IPS-NIHi7 (cell line): ENCODE data around the gene SLC25A13.

Source experiments
- DNase-seq: peaks from one replicate; pipeline ENCODE4 v3.0.0; 2012; ENCODE audit warnings: mixed read lengths; ENCODE audit errors: extremely low spot score

SLC25A13 gene

GRCh38 chr7:96097835-96098234, 224.1 kb downstream of the SLC25A13 start:
- no peak for DNase-seq

GRCh38 chr7:96093435-96093834, 228.5 kb downstream of the SLC25A13 start:
- DNase-seq = no peak

GRCh38 chr7:96090756-96091155, 231.1 kb downstream of the SLC25A13 start:
- DNase-seq = no peak

GRCh38 chr7:96089511-96089910, 232.4 kb downstream of the SLC25A13 start:
- DNase-seq = no peak

- no peak for DNase-seq
Observed at GRCh38 chr7:96088579-96088978, 233.3 kb downstream of the SLC25A13 start.

- DNase-seq = no peak
Observed at GRCh38 chr7:96085953-96086352, 235.9 kb downstream of the SLC25A13 start.

- no peak for DNase-seq
Observed at GRCh38 chr7:96084881-96085553, 236.9 kb downstream of the SLC25A13 start.

- no peak for DNase-seq
Observed at GRCh38 chr7:96080027-96080426, 241.9 kb downstream of the SLC25A13 start.

- no peak for DNase-seq
Observed at GRCh38 chr7:96076350-96076707, 245.6 kb downstream of the SLC25A13 start.

- peak; percentile 85 for DNase-seq
Observed at GRCh38 chr7:96075510-96076349, 246.2 kb downstream of the SLC25A13 start.

- DNase-seq = no peak
Observed at GRCh38 chr7:96074871-96075270, 247.0 kb downstream of the SLC25A13 start.
